Lower lobe of right lung (tissue), 2 donors: ENCODE measurements around the gene COL26A1. TPM values are rescaled to one million over a fixed set of nuclear protein-coding genes. Genes with fewer than 3 reads are reported as not detected.
"Not testable (repeated sequence)": the region's sequence is repeated elsewhere in the genome, so short reads cannot be mapped to it uniquely, and the experiment has no call there.

Source experiments
- ATAC-seq, 2 donors: fragments of 200-7000 bp; cut with Tn5 transposase; one replicate each; pipeline ENCODE4 v1.9.1; 2020 to 2022; ENCODE audit warnings: mild to moderate bottlenecking in 2 of 2, moderate library complexity in 2 of 2
- DNase-seq: peaks from one replicate; pipeline ENCODE4 v3.0.0-alpha.2; 2020
- H3K27ac ChIP-seq: fragments of 200-600 bp; one replicate; pipeline ENCODE4 v1.8.0; 2022
- H3K27me3 ChIP-seq: fragments of 200-600 bp; one replicate; pipeline ENCODE4 v1.8.0; 2022; ENCODE audit warnings: low read depth
- H3K36me3 ChIP-seq: fragments of 200-600 bp; one replicate; pipeline ENCODE4 v1.8.0; 2022; ENCODE audit warnings: mild to moderate bottlenecking
- H3K4me1 ChIP-seq: fragments of 200-600 bp; one replicate; pipeline ENCODE4 v1.8.0; 2022
- H3K4me3 ChIP-seq: fragments of 200-600 bp; one replicate; pipeline ENCODE4 v1.8.0; 2022; ENCODE audit warnings: mild to moderate bottlenecking
- H3K9me3 ChIP-seq: fragments of 200-600 bp; one replicate; pipeline ENCODE4 v1.8.0; 2022
- intact Hi-C: fragments of 100-400 bp; cut with DNase I; formaldehyde crosslinking; loops from one replicate; pipeline ENCODE4 v1.11.0; 2022
- total RNA-seq: library from RNA; stranded (reverse); fragmentation: NEBNext Ultra II Directional; extraction: Animal tissue kit (Norgen Biotek cat#: 25700); gene quantifications from one replicate; pipeline ENCODE4 v1.2.1, GENCODE V29; 2021
- TF ChIP-seq, protein P1 (sequence below): fragments of 200-600 bp; IDR thresholded peaks from one replicate; pipeline ENCODE4 v1.8.0; 2022; ENCODE audit warnings: antibody characterized with exemption, mild to moderate bottlenecking
- donor health status: DM: no; HTN: yes; CAD: no; lungs with severe emphysema.

The COL26A1 gene
- total RNA-seq, 1 donor from 2014 or later, result 0.24 TPM

DNA sequence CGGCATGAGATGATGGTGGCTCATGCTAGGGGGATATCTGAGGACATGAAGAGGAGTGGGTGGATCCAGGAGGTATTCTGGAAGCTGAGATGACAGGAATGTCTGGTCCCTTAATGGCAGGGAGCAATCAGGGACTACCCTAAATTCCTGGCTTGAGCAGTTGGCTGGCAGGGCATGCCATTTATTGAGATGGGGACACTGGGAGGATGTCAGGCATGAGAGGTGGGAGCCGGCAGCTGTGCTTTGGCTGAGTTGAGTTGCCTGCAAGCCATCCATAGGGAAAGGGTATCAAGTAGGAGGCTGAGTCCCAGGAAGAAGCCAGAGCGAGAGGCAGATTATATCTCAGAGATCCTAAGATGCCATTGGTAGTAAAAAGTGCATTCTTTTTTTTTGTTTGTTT, 69.6 kb downstream of the COL26A1 start:
- Histone ChIP-seq H3K27me3 (peaks cover 24% of the 10 kb centered on the region), H3K27ac (no peak overlapping the region), H3K9me3 (no peaks in the 10 kb centered on the region), H3K36me3 (no peaks in the 10 kb centered on the region), H3K4me3 (no peak overlapping the region), H3K4me1 (no peaks in the 10 kb centered on the region)
- no peak for DNase-seq
- intact Hi-C loops, result no loop called here
- ATAC-seq, result no peak
- TF ChIP-seq, protein P1, sequence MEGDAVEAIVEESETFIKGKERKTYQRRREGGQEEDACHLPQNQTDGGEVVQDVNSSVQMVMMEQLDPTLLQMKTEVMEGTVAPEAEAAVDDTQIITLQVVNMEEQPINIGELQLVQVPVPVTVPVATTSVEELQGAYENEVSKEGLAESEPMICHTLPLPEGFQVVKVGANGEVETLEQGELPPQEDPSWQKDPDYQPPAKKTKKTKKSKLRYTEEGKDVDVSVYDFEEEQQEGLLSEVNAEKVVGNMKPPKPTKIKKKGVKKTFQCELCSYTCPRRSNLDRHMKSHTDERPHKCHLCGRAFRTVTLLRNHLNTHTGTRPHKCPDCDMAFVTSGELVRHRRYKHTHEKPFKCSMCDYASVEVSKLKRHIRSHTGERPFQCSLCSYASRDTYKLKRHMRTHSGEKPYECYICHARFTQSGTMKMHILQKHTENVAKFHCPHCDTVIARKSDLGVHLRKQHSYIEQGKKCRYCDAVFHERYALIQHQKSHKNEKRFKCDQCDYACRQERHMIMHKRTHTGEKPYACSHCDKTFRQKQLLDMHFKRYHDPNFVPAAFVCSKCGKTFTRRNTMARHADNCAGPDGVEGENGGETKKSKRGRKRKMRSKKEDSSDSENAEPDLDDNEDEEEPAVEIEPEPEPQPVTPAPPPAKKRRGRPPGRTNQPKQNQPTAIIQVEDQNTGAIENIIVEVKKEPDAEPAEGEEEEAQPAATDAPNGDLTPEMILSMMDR, result no peak

DNA sequence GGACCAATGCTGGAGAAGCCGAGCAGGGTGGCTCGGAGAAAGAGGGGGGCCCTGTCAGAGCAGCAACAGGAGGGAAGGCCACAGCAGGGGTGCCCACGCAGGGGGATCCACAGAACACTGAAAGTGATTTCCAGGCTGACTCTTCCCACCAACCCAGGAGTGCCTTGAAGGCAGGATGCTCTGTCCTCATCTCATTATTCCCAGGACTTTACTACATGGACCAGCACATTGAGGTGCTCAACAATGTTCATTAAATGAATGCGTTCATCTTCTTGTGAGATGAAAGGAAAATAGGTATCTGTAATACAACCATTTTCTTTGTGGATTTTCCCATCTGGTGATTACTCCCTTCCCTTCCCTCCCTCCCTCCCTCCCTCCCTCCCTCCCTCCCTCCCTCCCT, 71.0 kb downstream of the COL26A1 start:
- Histone ChIP-seq H3K4me1 (no peaks in the 10 kb centered on the region), H3K4me3 (no peak overlapping the region), H3K27me3 (peaks cover 24% of the 10 kb centered on the region), H3K9me3 (no peaks in the 10 kb centered on the region), H3K36me3 (no peaks in the 10 kb centered on the region), H3K27ac (no peak overlapping the region)
- TF ChIP-seq, protein P1, result no peak
- DNase-seq (no peak), ATAC-seq (no peak)
- intact Hi-C loops, result no loop called here

DNA sequence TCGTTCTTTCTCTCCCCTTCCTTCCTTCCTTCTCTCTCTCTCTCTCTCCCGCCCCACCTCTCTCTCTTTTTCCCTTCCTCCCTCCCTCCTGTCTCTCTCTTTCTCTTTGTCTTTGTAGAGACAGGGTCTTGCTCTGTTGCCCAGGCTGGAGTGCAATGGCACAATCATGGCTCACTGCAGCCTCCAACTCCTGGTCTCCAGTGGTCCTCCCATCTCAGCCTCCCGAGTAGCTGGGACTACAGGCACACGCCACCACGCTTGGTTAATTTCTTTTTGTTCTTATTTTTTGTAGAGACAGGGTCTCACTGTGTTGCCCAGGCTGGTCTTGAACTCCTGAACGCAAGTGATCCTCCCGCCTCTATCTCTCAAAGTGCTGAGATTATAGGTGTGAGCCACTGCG, 71.5 kb downstream of the COL26A1 start:
- DNase-seq, intact Hi-C loops, H3K9me3 ChIP-seq, H3K36me3 ChIP-seq, H3K27ac ChIP-seq, H3K4me3 ChIP-seq, H3K4me1 ChIP-seq, ATAC-seq: not testable (repeated sequence)
- H3K27me3 ChIP-seq, result peaks cover 24% of the 10 kb centered on the region

DNA sequence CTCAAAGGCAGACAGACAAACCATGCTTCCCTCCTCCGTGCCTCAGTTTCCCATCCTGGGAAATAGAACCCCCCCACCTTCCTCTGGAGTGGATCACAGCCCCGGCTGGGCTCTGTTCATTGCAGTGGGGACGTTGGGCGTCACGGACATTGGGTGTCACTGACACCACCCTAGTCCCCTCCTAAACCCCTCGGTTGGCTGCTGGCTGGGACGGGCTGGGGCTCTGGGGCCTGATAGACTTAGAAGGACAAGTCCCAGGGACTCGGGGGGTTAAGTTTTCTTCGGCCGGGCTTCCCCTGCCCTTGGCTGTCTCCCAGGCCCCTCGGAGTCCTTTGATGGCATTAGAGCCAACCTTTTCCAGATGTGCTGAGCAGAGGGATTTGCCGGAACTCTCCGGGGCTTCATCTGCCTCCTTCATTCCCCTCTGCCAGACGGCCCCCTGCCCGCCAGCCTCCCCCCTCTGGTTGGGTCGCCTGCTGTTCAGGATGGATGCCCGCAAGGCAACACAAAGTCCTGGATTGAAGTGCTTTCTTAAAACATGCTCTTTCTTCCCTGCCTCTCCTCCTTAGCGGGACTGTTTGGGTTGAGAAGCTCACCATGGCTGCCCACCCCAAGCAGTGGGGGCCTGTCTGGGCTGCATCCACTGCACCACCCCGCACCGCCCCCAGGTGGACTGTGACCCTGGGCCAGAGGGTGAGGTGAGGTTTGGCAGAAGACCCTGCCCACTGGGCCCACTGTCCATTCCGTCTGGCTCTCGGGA, 73.0 kb downstream of the COL26A1 start:
- H3K27me3 ChIP-seq, result peaks cover 24% of the 10 kb centered on the region
- H3K27ac ChIP-seq, result no peak overlapping the region
- DNase-seq, result no peak
- intact Hi-C loops, result no loop called here
- ATAC-seq, result no peak
- H3K4me1 ChIP-seq, result no peaks in the 10 kb centered on the region
- TF ChIP-seq, protein P1, result no peak
- H3K36me3 ChIP-seq, result no peaks in the 10 kb centered on the region
- no peak overlapping the region for H3K4me3 ChIP-seq
- no peaks in the 10 kb centered on the region for H3K9me3 ChIP-seq

DNA sequence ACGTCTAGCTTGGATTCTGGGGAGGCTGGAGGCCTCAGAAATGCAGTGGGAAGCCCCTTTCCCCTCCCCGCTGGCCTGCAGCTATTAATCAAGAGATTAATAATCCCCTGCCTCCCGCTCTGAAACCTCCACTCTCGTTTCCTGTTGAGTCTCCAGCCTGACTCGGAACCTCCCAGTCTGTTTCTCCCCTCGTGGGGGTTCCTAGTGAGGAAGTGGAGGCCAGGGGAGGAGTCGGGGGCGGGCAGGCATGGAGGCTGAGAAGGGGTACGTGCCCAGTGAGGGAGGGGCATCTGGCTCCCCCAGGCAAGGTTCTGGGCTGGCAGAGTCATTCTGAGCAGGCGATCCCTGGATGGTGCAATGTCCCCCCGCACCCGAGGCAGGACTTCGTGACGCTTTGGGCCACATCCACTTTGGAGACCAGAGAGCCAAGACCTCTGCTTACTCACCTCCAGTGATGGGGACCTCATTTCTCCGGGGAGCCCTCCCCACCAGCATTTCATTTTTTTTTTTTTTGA, 73.6 kb downstream of the COL26A1 start:
- H3K27ac ChIP-seq, result no peak overlapping the region
- DNase-seq (no peak), ATAC-seq (no peak)
- H3K9me3 ChIP-seq, result no peaks in the 10 kb centered on the region
- peaks cover 24% of the 10 kb centered on the region for H3K27me3 ChIP-seq
- H3K4me3 ChIP-seq, result no peak overlapping the region
- H3K4me1 ChIP-seq, result no peaks in the 10 kb centered on the region
- H3K36me3 ChIP-seq, result no peaks in the 10 kb centered on the region
- intact Hi-C loops, result no loop called here
- TF ChIP-seq, protein P1, result no peak

DNA sequence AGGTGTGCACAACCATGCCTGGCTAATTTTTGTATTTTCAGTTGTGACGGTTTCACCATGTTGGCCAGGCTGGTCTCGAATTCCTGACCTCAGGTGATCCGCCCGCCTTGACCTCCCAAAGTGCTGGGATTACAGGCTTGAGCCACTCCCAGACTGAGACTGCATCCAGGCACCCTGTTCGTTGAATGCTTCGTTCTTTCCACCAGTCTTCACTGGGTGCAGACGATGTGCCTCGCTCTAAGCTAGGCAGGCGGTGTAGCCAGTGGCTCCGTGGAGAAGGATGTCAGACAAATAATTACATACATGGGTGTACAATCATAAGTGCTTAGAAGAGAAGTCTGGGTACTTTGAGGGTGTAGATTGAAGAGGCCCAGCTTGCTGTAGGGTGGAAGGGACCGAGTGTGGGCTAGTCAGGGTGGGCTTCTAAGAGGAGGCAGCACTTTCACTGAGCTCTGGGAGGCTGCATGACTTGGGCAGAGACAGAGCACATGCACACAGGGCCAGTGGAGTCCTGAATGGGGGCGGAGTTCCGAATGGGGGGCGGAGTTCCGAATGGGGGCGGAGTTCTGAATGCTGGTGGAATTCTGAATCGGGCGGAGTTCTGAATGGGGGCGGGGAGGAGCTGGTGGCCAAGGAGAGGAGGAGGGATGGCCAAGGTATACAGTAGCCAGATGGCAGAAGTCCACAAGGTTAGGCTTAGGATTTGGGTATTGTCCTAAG, 74.3 kb downstream of the COL26A1 start:
- Histone ChIP-seq H3K4me3 (no peak overlapping the region), H3K27me3 (peaks cover 24% of the 10 kb centered on the region), H3K36me3 (no peaks in the 10 kb centered on the region), H3K4me1 (no peaks in the 10 kb centered on the region), H3K27ac (no peak overlapping the region), H3K9me3 (no peaks in the 10 kb centered on the region)
- no peak for ATAC-seq
- TF ChIP-seq, protein P1, result no peak
- intact Hi-C loops, result no loop called here
- DNase-seq, result no peak
